GM12874 (cell line): ENCODE results near the gene SEMA7A.

Source experiments
- TF ChIP-seq, protein P1 (sequence below): IDR thresholded peaks from 2 replicates; pipeline ENCODE4 v1.5.1; 2011; ENCODE audit warnings: low read depth, mild to moderate bottlenecking, control low read depth, low read length, moderate library complexity; ENCODE audit not compliant: insufficient read depth

The SEMA7A gene

GRCh38 chr15:74402337-74402841 lies 31.4 kb downstream of the SEMA7A start:
- TF ChIP-seq, protein P1, sequence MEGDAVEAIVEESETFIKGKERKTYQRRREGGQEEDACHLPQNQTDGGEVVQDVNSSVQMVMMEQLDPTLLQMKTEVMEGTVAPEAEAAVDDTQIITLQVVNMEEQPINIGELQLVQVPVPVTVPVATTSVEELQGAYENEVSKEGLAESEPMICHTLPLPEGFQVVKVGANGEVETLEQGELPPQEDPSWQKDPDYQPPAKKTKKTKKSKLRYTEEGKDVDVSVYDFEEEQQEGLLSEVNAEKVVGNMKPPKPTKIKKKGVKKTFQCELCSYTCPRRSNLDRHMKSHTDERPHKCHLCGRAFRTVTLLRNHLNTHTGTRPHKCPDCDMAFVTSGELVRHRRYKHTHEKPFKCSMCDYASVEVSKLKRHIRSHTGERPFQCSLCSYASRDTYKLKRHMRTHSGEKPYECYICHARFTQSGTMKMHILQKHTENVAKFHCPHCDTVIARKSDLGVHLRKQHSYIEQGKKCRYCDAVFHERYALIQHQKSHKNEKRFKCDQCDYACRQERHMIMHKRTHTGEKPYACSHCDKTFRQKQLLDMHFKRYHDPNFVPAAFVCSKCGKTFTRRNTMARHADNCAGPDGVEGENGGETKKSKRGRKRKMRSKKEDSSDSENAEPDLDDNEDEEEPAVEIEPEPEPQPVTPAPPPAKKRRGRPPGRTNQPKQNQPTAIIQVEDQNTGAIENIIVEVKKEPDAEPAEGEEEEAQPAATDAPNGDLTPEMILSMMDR = no peak

DNA sequence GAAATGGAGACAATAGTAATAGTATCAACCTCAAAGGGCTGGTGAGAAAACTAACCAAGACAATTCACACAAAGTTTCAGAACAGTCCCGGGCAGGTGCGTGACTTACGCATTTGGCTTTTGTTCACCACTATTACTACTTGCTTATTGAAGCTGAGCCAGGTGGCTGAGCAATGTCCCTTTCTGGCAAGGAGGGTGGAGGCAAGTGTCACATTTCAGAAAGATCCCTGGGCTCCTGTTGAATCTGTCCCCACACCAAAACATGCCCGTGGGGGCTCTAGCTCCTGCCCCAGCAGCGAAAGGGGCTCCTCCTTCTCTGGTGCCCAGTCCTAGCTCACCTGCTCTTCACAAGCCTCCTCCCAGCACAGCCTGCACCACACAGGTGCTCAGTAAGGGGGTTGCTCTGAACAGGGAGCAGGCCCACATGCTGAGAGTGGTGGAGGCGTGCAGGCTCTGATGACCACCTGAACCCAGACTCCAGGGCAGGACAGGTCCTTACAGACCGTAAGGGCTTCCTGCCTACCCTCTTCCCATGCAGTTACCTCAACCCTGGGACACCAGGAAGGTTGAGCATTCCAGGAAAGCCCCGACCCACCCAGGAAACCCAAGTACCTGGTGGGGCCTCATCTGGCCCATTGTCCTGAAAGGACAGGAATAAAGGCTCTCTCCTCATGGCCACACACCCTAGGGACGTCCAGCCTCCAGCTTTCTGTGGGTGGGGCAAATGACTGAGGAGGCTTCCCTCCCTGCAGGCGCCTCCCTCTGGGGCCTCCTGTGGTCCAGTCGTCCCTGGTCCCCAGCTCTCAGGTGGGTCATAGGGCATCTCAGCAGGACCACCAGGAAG lies 32.6 kb downstream of the SEMA7A start:
- TF ChIP-seq, protein P1 = no peak

DNA sequence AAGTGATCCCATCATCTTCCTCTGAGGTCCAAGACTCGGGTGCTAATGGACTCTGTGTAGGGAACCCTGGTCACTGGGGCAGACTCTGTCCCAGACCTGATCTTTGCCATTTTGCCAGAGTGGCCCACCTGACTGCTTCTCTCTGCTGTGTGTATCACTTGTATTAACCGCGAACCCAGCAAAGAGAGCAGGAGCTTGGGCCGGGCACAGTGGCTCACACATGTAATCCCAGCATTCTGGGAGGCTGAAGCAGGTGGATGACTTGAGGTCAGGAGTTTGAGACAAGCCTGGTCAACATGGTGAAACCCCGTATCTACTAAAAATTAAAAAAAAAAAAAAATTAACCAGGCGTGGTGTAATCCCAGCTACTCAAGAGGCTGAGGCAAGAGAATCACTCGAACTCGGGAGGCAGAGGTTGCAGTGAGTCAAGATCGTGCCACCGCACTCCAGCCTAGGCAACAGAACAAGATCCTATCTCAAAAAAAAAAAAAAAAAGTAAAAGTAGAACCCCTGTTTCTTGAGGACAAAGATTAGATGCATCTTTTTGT lies 33.4 kb downstream of the SEMA7A start:
- TF ChIP-seq, protein P1 = no peak

DNA sequence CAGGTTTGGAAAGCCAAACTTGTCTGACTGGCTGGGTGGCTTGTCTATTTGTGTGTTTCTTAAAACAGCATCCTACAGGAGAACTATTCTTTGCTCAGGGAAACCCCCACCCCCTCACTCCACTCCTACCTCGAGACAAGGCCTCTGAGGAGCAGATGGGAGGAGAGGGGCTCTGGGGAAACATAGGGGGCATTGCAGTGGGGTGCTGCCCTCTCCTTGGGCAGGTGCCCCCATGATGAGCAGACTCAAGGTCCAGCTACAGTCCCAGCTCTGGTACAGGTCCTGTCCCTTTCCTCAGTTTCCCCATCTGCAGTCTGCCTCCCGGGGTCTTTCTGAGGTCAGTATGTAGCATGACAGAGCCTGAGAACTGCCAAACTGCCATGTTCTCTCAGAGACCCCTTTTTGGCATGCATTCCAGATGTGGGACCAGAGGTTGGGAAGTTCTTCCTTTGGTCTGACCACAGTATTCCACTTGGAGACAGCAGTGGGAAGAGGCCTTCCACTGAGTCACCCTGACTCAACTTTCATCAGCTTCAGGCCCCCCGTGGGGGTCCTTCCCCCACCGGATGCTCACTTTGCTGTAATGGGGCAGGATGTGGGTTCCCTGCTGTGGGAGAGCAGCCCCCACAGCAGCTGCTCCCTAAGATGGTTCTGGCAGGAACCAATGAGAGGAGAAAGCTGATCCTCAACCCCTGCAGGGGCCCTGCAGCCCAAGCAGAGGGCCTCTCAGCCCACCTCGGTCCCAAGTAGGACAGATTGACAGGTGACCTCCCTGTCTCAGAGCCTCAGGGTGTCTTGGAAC lies 34.0 kb downstream of the SEMA7A start:
- TF ChIP-seq, protein P1 = no peak

GRCh38 chr15:74399100-74399499 lies 34.7 kb downstream of the SEMA7A start:
- TF ChIP-seq, protein P1 = no peak

- TF ChIP-seq, protein P1 = no peak
Observed at GRCh38 chr15:74398183-74398582, 35.6 kb downstream of the SEMA7A start.
